A549 (cell line): ENCODE results near the gene SLC5A5.

Source experiments
- EHF ChIP-seq: fragments of 250-450 bp; sonication (Bioruptor Pico); IDR thresholded peaks from 2 replicates; pipeline ENCODE4 v1.5.0; 2020; ENCODE audit warnings: mild to moderate bottlenecking
- ESRRA ChIP-seq: fragments of 150-350 bp; IDR thresholded peaks from 2 replicates; pipeline ENCODE4 v1.6.1; 2014; ENCODE audit warnings: mild to moderate bottlenecking, low read length, borderline replicate concordance
- MAZ ChIP-seq: fragments of 150-350 bp; IDR thresholded peaks from 2 replicates; pipeline ENCODE4 v1.6.1; 2014; ENCODE audit warnings: antibody characterized with exemption, low read depth, low read length, borderline replicate concordance
- POLR2A ChIP-seq: IDR thresholded peaks from 2 replicates; pipeline ENCODE4 v1.6.1; 2012; ENCODE audit warnings: mild to moderate bottlenecking, low read length
- RFX5 ChIP-seq: fragments of 450-650 bp; IDR thresholded peaks from 2 replicates; pipeline ENCODE4 v1.7.1; 2014; ENCODE audit warnings: antibody characterized with exemption, mild to moderate bottlenecking, moderate library complexity
- TF ChIP-seq, protein P1 (sequence below): fragments of >200 bp; sonication (Bioruptor Twin); formaldehyde crosslinking; IDR thresholded peaks from 3 replicates; pipeline ENCODE4 v1.5.1; 2016
- TF ChIP-seq, protein P2 (sequence below): IDR thresholded peaks from 2 replicates; pipeline ENCODE4 v1.6.1; 2012

DNA sequence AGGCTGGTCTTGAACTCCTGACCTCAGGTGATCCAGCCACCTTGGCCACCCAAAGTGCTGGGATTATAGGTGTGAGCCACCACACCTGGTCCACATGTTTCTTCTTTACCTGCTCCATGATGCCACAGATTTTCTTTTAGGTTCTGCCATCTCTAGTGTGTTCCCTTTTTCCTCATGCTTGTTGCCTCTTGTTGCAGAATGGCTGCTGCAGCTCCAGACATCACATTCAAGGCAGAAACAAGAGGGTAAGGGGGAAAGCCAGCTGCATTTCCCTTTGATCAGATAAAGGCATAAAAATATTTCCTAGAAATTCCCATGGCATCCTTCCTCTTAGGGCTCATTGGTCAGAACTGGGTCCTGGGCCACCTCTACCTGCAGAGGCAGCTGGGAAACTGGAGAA, 48.8 kb downstream of the SLC5A5 start:
- TF ChIP-seq, protein P1, sequence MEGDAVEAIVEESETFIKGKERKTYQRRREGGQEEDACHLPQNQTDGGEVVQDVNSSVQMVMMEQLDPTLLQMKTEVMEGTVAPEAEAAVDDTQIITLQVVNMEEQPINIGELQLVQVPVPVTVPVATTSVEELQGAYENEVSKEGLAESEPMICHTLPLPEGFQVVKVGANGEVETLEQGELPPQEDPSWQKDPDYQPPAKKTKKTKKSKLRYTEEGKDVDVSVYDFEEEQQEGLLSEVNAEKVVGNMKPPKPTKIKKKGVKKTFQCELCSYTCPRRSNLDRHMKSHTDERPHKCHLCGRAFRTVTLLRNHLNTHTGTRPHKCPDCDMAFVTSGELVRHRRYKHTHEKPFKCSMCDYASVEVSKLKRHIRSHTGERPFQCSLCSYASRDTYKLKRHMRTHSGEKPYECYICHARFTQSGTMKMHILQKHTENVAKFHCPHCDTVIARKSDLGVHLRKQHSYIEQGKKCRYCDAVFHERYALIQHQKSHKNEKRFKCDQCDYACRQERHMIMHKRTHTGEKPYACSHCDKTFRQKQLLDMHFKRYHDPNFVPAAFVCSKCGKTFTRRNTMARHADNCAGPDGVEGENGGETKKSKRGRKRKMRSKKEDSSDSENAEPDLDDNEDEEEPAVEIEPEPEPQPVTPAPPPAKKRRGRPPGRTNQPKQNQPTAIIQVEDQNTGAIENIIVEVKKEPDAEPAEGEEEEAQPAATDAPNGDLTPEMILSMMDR: no peak
- TF ChIP-seq, protein P2, sequence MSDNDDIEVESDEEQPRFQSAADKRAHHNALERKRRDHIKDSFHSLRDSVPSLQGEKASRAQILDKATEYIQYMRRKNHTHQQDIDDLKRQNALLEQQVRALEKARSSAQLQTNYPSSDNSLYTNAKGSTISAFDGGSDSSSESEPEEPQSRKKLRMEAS: no peak
- no peak for TF ChIP-seq MAZ
- TF ChIP-seq POLR2A: no peak
- TF ChIP-seq ESRRA: no peak
- TF ChIP-seq EHF (CRISPR knock-in tag): no peak
- TF ChIP-seq RFX5: no peak
